Transverse colon (tissue), 3 donors: ENCODE data around the gene RFX2.

Source experiments
- EP300 ChIP-seq: sonication (generic); formaldehyde crosslinking; IDR thresholded peaks from one replicate; pipeline ENCODE4 v1.6.1; 2017; ENCODE audit warnings: antibody characterized with exemption, low read depth
- TF ChIP-seq, protein P1 (sequence below), 5 experiments: fragments of 200-600 bp in 3 of 5; fragments of 450-650 bp in 2 of 5; sonication (generic) in 3 of 5; IDR thresholded peaks; 1 replicate in 2 of 5; 2 replicates in 3 of 5; pipeline ENCODE4 v1.5.1; 2016 to 2017; ENCODE audit warnings: antibody characterized with exemption in 5 of 5, inconsistent platforms in 3 of 5, mild to moderate bottlenecking in 2 of 5, moderate library complexity in 1 of 5

DNA sequence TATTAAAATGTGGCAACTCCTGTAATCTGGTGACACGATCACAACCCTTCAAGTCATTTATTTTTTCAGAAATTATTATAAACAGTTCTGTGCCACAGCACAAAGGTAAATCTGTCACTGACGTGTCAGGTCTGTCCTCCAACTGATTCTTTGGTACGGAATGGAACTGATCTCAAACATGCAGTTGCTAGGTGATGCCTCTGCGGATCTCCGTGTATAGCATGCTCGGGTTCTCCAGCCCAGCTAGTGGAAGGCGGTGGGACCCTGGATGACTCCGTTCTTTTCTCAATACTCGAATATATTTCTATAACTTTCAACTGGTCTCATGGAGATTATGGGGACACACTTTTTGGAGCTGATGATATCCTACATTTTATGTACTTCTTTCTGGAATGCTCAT is 143.4 kb downstream of the RFX2 start:
- TF ChIP-seq, protein P1, sequence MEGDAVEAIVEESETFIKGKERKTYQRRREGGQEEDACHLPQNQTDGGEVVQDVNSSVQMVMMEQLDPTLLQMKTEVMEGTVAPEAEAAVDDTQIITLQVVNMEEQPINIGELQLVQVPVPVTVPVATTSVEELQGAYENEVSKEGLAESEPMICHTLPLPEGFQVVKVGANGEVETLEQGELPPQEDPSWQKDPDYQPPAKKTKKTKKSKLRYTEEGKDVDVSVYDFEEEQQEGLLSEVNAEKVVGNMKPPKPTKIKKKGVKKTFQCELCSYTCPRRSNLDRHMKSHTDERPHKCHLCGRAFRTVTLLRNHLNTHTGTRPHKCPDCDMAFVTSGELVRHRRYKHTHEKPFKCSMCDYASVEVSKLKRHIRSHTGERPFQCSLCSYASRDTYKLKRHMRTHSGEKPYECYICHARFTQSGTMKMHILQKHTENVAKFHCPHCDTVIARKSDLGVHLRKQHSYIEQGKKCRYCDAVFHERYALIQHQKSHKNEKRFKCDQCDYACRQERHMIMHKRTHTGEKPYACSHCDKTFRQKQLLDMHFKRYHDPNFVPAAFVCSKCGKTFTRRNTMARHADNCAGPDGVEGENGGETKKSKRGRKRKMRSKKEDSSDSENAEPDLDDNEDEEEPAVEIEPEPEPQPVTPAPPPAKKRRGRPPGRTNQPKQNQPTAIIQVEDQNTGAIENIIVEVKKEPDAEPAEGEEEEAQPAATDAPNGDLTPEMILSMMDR (IDR thresholded peaks at IDR 0.05) = no peak
- no peak for TF ChIP-seq EP300
